Measurements from ENCODE around the gene SERPINA12.

SERPINA12 gene

GRCh38 chr14:94473666-94474410 lies 35.4 kb downstream of the SERPINA12 start:
- no peak for DNase-seq (ENCODE audit: low read depth)
- Histone ChIP-seq H3K36me3 (ENCODE audit: control insufficient read depth, insufficient read depth, low read length, severe bottlenecking) (no peaks in the 10 kb centered on the region), H3K4me1 (ENCODE audit: control insufficient read depth, insufficient read depth, low read length) (no peaks in the 10 kb centered on the region), H3K9me3 (ENCODE audit: control insufficient read depth, low read length) (peaks cover 27% of the 10 kb centered on the region), H3K27me3 (replicated peaks; ENCODE audit: control insufficient read depth, insufficient read depth, low read length) (peaks cover 44% of the 10 kb centered on the region), H3K9ac (ENCODE audit: low read length) (no peak overlapping the region), H3K4me3 (ENCODE audit: low read length) (no peak overlapping the region)

- peaks cover 51% of the 10 kb centered on the region for H3K27me3 ChIP-seq (replicated peaks; ENCODE audit: control insufficient read depth, insufficient read depth, low read length)
- no peak overlapping the region for H3K9ac ChIP-seq (ENCODE audit: low read length)
- no peaks in the 10 kb centered on the region for H3K36me3 ChIP-seq (ENCODE audit: control insufficient read depth, insufficient read depth, low read length, severe bottlenecking)
- peaks cover 17% of the 10 kb centered on the region for H3K9me3 ChIP-seq (ENCODE audit: control insufficient read depth, low read length)
- H3K4me1 ChIP-seq (ENCODE audit: control insufficient read depth, insufficient read depth, low read length) = no peaks in the 10 kb centered on the region
- H3K4me3 ChIP-seq (ENCODE audit: low read length) = no peak overlapping the region
- DNase-seq (ENCODE audit: low read depth) = no peak
Measured at GRCh38 chr14:94472842-94473241, 36.4 kb downstream of the SERPINA12 start.

- no peaks in the 10 kb centered on the region for H3K36me3 ChIP-seq (ENCODE audit: control insufficient read depth, insufficient read depth, low read length, severe bottlenecking)
- peaks cover 53% of the 10 kb centered on the region for H3K27me3 ChIP-seq (replicated peaks; ENCODE audit: control insufficient read depth, insufficient read depth, low read length)
- DNase-seq (ENCODE audit: low read depth) = no peak
- no peak overlapping the region for H3K4me3 ChIP-seq (ENCODE audit: low read length)
- no peaks in the 10 kb centered on the region for H3K4me1 ChIP-seq (ENCODE audit: control insufficient read depth, insufficient read depth, low read length)
- no peaks in the 10 kb centered on the region for H3K9me3 ChIP-seq (ENCODE audit: control insufficient read depth, low read length)
- H3K9ac ChIP-seq (ENCODE audit: low read length) = no peak overlapping the region
Measured at GRCh38 chr14:94471045-94471444, 38.2 kb downstream of the SERPINA12 start.

DNA sequence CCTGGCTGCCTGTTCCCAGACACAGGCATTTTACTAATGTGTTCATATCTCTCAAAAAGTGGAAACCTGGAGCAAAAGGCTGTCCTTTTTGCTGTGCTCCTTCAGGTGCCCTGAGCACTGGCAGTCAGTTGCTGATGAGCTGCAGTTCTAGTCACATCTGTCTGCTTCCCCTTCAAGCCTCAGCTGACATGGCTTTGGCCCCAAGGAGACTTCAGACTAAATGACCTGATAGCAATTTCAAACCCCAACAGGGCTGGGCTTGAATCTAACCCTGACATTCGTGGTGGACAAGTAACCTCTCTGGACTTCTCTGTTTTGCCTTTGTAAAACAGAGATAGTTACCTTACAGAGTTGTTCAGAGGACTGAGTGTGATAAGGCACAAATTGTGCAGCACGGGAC lies 39.0 kb downstream of the SERPINA12 start:
- Histone ChIP-seq H3K4me1 (ENCODE audit: control insufficient read depth, insufficient read depth, low read length) (no peaks in the 10 kb centered on the region), H3K4me3 (ENCODE audit: low read length) (no peak overlapping the region), H3K36me3 (ENCODE audit: control insufficient read depth, insufficient read depth, low read length, severe bottlenecking) (no peaks in the 10 kb centered on the region), H3K9me3 (ENCODE audit: control insufficient read depth, low read length) (no peaks in the 10 kb centered on the region), H3K27me3 (replicated peaks; ENCODE audit: control insufficient read depth, insufficient read depth, low read length) (peaks cover 55% of the 10 kb centered on the region), H3K9ac (ENCODE audit: low read length) (no peak overlapping the region)
- DNase-seq (ENCODE audit: low read depth) = no peak

GRCh38 chr14:94469261-94469660 lies 40.0 kb downstream of the SERPINA12 start:
- no peak overlapping the region for H3K4me3 ChIP-seq (ENCODE audit: low read length)
- DNase-seq (ENCODE audit: low read depth) = no peak
- no peaks in the 10 kb centered on the region for H3K36me3 ChIP-seq (ENCODE audit: control insufficient read depth, insufficient read depth, low read length, severe bottlenecking)
- H3K9ac ChIP-seq (ENCODE audit: low read length) = no peak overlapping the region
- peaks cover 7% of the 10 kb centered on the region for H3K9me3 ChIP-seq (ENCODE audit: control insufficient read depth, low read length)
- peaks cover 63% of the 10 kb centered on the region for H3K27me3 ChIP-seq (replicated peaks; ENCODE audit: control insufficient read depth, insufficient read depth, low read length)
- H3K4me1 ChIP-seq (ENCODE audit: control insufficient read depth, insufficient read depth, low read length) = no peaks in the 10 kb centered on the region

- Histone ChIP-seq H3K9ac (ENCODE audit: low read length) (no peak overlapping the region), H3K36me3 (ENCODE audit: control insufficient read depth, insufficient read depth, low read length, severe bottlenecking) (no peaks in the 10 kb centered on the region), H3K4me1 (ENCODE audit: control insufficient read depth, insufficient read depth, low read length) (no peaks in the 10 kb centered on the region), H3K27me3 (replicated peaks; ENCODE audit: control insufficient read depth, insufficient read depth, low read length) (peaks cover 68% of the 10 kb centered on the region), H3K4me3 (ENCODE audit: low read length) (no peak overlapping the region), H3K9me3 (ENCODE audit: control insufficient read depth, low read length) (peaks cover 7% of the 10 kb centered on the region)
- DNase-seq (ENCODE audit: low read depth) = no peak
Measured at GRCh38 chr14:94467728-94468520, 41.3 kb downstream of the SERPINA12 start.

DNA sequence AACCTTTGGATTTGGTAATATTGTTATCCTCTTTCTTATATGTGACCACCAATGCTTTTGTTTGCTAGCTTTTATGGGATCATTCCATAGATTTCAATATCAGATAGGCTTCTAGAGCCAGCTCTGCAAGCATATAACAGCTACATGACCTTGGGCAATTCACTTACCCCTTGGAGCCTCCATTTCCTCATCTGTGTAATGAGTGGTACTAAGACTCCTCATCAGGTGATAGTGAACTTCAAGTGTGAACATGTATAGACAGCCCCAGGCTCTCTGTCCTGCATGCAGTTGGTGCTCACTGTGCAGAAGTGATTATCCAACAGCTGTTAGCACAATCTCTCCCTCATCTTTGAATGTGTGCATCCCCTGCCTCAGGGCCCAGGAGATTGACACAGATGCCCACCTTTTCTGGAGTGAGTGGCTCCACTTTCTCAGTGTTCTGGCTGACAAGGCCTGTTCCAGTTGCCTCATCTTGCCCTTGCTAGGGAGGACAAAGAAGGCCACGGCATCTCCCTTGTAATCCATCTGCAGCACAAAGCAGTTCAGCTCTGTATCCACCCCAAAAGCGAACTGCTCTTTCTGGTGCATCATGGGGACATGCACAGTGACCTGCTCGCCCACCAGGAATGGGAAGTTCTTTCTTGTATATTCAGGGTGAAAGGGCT lies 42.4 kb downstream of the SERPINA12 start:
- DNase-seq (ENCODE audit: low read depth) = no peak
- H3K4me3 ChIP-seq (ENCODE audit: low read length) = no peak overlapping the region
- no peaks in the 10 kb centered on the region for H3K36me3 ChIP-seq (ENCODE audit: control insufficient read depth, insufficient read depth, low read length, severe bottlenecking)

GRCh38 chr14:94465042-94465441 lies 44.2 kb downstream of the SERPINA12 start:
- Histone ChIP-seq H3K4me1 (ENCODE audit: control insufficient read depth, insufficient read depth, low read length) (no peaks in the 10 kb centered on the region), H3K4me3 (ENCODE audit: low read length) (no peak overlapping the region), H3K27me3 (replicated peaks; ENCODE audit: control insufficient read depth, insufficient read depth, low read length) (peaks cover 56% of the 10 kb centered on the region), H3K9ac (ENCODE audit: low read length) (no peak overlapping the region), H3K36me3 (ENCODE audit: control insufficient read depth, insufficient read depth, low read length, severe bottlenecking) (no peaks in the 10 kb centered on the region), H3K9me3 (ENCODE audit: control insufficient read depth, low read length) (peaks cover 7% of the 10 kb centered on the region)
- no peak for DNase-seq (ENCODE audit: low read depth)

More for the DNA sequence above, 42.4 kb downstream of the SERPINA12 start:
- Histone ChIP-seq H3K4me1 (ENCODE audit: control insufficient read depth, insufficient read depth, low read length) (no peaks in the 10 kb centered on the region), H3K9me3 (ENCODE audit: control insufficient read depth, low read length) (peaks cover 7% of the 10 kb centered on the region), H3K27me3 (replicated peaks; ENCODE audit: control insufficient read depth, insufficient read depth, low read length) (peaks cover 57% of the 10 kb centered on the region), H3K9ac (ENCODE audit: low read length) (no peak overlapping the region)

GRCh38 chr14:94464290-94464689 lies 45.0 kb downstream of the SERPINA12 start:
- H3K4me3 ChIP-seq (ENCODE audit: low read length) = no peak overlapping the region
- H3K9me3 ChIP-seq (ENCODE audit: control insufficient read depth, low read length) = peaks cover 7% of the 10 kb centered on the region
- DNase-seq (ENCODE audit: low read depth) = no peak
- peaks cover 50% of the 10 kb centered on the region for H3K27me3 ChIP-seq (replicated peaks; ENCODE audit: control insufficient read depth, insufficient read depth, low read length)
- no peaks in the 10 kb centered on the region for H3K4me1 ChIP-seq (ENCODE audit: control insufficient read depth, insufficient read depth, low read length)
- no peaks in the 10 kb centered on the region for H3K36me3 ChIP-seq (ENCODE audit: control insufficient read depth, insufficient read depth, low read length, severe bottlenecking)
- H3K9ac ChIP-seq (ENCODE audit: low read length) = no peak overlapping the region

- Histone ChIP-seq H3K36me3 (ENCODE audit: control insufficient read depth, insufficient read depth, low read length, severe bottlenecking) (no peaks in the 10 kb centered on the region), H3K9me3 (ENCODE audit: control insufficient read depth, low read length) (peaks cover 7% of the 10 kb centered on the region), H3K4me1 (ENCODE audit: control insufficient read depth, insufficient read depth, low read length) (no peaks in the 10 kb centered on the region), H3K4me3 (ENCODE audit: low read length) (no peak overlapping the region), H3K27me3 (replicated peaks; ENCODE audit: control insufficient read depth, insufficient read depth, low read length) (peaks cover 39% of the 10 kb centered on the region), H3K9ac (ENCODE audit: low read length) (no peak overlapping the region)
- DNase-seq (ENCODE audit: low read depth) = no peak
Measured at GRCh38 chr14:94462763-94463572, 46.3 kb downstream of the SERPINA12 start.

- Histone ChIP-seq H3K27me3 (replicated peaks; ENCODE audit: control insufficient read depth, insufficient read depth, low read length) (peaks cover 34% of the 10 kb centered on the region), H3K36me3 (ENCODE audit: control insufficient read depth, insufficient read depth, low read length, severe bottlenecking) (no peaks in the 10 kb centered on the region), H3K4me1 (ENCODE audit: control insufficient read depth, insufficient read depth, low read length) (no peaks in the 10 kb centered on the region), H3K9ac (ENCODE audit: low read length) (no peak overlapping the region), H3K4me3 (ENCODE audit: low read length) (no peak overlapping the region), H3K9me3 (ENCODE audit: control insufficient read depth, low read length) (peaks cover 10% of the 10 kb centered on the region)
- no peak for DNase-seq (ENCODE audit: low read depth)
Measured at GRCh38 chr14:94462219-94462551, 47.1 kb downstream of the SERPINA12 start.

Data from adipocyte (in vitro differentiated cells).